NB4 (cell line): ENCODE measurements around the gene EME1.

Experiments used
- DNase-seq: peaks from one replicate; pipeline ENCODE4 v3.0.0; 2010; ENCODE audit warnings: low read depth
- H3K4me3 ChIP-seq: one replicate; pipeline ENCODE4 v1.5.1; 2011; ENCODE audit warnings: mild to moderate bottlenecking, low read depth, low read length, moderate library complexity
- MYC ChIP-seq: IDR thresholded peaks from 2 replicates; pipeline ENCODE4 v1.6.1; 2011; ENCODE audit warnings: low read depth, low read length
- POLR2A ChIP-seq: IDR thresholded peaks from 2 replicates; pipeline ENCODE4 v1.6.1; 2011; ENCODE audit warnings: mild to moderate bottlenecking; ENCODE audit not compliant: insufficient read length; ENCODE audit errors: extremely low read depth
- TF ChIP-seq, protein P1 (sequence below): IDR thresholded peaks from 2 replicates; pipeline ENCODE4 v1.6.1; 2011; ENCODE audit warnings: low read depth, low read length
- TF ChIP-seq, protein P2 (sequence below): IDR thresholded peaks from one replicate; pipeline ENCODE4 v1.5.1; 2012; ENCODE audit warnings: low read depth, low read length

Gene EME1

DNA sequence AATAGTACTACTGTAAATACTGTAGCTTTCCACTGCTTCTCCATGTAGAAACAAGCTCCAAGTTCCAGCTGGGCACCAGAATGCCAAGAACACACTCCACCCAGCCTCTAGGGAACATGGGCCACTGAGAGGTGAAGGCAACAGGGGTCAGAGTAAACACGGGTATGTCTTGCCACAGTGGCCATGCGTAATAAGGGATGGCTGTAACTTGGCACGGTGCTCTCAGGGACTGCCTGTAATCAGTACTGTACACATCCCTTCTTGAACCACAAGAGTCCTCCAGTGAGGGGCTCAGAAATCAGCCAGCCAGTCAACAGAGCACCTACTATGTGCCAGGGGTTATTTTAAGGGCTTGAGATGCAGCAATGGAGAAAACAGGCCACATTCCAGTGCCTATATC, 13.5 kb downstream of the EME1 start:
- TF ChIP-seq, protein P1, sequence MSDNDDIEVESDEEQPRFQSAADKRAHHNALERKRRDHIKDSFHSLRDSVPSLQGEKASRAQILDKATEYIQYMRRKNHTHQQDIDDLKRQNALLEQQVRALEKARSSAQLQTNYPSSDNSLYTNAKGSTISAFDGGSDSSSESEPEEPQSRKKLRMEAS: no peak
- TF ChIP-seq POLR2A (no peak), MYC (no peak)
- TF ChIP-seq, protein P2, sequence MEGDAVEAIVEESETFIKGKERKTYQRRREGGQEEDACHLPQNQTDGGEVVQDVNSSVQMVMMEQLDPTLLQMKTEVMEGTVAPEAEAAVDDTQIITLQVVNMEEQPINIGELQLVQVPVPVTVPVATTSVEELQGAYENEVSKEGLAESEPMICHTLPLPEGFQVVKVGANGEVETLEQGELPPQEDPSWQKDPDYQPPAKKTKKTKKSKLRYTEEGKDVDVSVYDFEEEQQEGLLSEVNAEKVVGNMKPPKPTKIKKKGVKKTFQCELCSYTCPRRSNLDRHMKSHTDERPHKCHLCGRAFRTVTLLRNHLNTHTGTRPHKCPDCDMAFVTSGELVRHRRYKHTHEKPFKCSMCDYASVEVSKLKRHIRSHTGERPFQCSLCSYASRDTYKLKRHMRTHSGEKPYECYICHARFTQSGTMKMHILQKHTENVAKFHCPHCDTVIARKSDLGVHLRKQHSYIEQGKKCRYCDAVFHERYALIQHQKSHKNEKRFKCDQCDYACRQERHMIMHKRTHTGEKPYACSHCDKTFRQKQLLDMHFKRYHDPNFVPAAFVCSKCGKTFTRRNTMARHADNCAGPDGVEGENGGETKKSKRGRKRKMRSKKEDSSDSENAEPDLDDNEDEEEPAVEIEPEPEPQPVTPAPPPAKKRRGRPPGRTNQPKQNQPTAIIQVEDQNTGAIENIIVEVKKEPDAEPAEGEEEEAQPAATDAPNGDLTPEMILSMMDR: no peak
- DNase-seq: no peak
- H3K4me3 ChIP-seq: no peak overlapping the region

DNA sequence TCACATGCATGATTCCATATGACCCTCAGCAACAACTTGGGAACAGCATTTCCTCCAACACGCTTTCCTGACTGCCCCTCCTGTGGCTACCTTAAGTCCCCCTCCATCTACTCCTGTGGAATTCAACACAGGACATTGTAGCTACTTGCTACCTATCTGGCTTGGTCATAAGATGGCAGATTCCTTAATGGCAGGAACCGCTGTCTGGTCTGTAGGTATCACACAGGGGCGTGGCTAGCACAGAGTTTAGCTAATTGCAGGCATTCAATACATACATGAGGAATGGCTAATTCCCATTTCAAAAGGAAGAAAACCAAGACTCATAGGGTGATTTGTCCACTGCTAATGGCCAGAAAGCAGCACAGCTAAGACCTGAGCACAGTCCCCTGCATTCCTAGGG, 15.7 kb downstream of the EME1 start:
- no peak for DNase-seq

DNA sequence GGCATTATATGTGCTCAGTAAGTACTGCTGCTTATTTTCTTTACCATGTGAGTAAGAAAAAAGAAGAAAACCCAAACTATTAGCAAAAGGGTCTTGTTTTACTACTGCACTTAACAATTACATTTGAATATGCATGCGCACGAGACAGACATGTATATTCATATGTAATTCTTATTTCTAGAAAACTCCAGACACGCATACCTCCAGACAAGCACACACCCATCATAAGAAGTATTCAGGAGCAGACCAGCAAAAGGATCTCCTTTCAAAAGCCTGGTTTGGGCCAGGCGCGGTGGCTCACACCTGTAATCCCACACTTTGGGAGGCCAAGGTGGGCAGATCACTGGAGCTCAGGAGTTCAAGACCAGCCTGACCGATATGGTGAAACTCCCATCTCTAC, 16.5 kb downstream of the EME1 start:
- DNase-seq: no peak
- no peak overlapping the region for H3K4me3 ChIP-seq
- TF ChIP-seq POLR2A (no peak), MYC (no peak)
- TF ChIP-seq, protein P1: no peak
- TF ChIP-seq, protein P2: no peak

More for the DNA sequence above, 15.7 kb downstream of the EME1 start:
- TF ChIP-seq POLR2A: no peak
- no peak for TF ChIP-seq MYC
- TF ChIP-seq, protein P2: no peak
- TF ChIP-seq, protein P1: no peak
- no peak overlapping the region for H3K4me3 ChIP-seq

DNA sequence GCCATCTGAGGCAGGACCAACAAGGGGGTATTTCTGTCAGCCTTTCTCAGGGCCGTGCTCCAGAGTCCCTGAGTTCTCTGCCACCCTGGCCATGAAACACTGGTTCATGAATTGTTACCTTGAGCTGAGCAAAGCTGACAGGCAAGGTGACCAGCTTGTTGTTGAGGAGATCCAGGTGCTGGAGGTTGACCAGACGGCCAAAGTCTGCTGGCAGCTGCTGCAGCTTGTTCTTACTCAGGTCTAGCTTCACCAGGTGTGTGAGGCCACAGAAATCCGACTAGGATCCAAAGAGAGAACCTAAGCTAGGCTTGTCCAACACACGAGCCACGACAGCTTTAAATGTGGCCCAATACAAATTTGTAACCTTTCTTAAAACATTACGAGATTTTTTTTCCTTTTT, 19.6 kb downstream of the EME1 start:
- TF ChIP-seq POLR2A (no peak), MYC (no peak)
- TF ChIP-seq, protein P2: no peak
- TF ChIP-seq, protein P1: no peak
- no peak for DNase-seq
- H3K4me3 ChIP-seq: no peak overlapping the region

DNA sequence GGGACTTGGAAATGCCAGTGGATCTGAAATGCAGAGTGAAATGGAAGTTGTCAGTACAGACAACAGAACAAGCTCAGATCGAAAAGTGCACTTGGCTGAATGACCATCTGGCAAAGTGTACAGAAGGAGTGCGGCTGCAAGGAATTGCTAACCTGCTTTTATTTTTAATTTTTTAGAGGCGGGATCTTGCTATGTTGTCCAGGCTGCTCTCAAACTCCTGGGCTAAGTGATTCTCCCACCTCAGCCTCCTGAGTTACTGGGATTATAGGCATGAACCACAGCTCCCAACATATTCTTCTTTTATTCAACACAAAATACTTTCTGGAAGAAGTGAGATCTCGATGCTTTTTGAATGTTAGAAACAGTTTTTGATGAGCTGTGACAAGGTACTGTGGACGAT, 20.7 kb downstream of the EME1 start:
- TF ChIP-seq, protein P2: no peak
- TF ChIP-seq MYC (no peak), POLR2A (no peak)
- TF ChIP-seq, protein P1: no peak
- H3K4me3 ChIP-seq: no peak overlapping the region

DNA sequence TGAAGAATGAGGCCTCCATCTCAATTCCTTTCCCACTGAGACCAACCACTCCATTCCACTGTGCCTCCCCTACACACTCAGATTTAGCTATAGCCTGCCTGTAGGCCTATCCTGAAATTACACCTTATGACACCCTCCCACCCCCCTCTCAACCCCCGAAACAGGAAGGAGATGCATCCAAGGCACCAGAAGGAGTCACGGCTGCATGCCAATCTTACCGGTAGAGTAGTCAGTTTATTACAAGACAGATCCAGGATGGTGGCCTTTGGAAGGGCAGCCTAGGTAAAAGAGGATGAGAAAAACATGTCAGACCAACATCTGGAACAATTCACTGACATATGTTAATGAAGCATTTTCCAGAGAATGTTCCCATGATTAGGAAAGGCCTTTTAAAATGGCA, 21.7 kb downstream of the EME1 start:
- H3K4me3 ChIP-seq: no peak overlapping the region
- TF ChIP-seq POLR2A: no peak
- TF ChIP-seq, protein P2: no peak
- TF ChIP-seq, protein P1: no peak
- no peak for TF ChIP-seq MYC
- no peak for DNase-seq

More for the DNA sequence above, 20.7 kb downstream of the EME1 start:
- DNase-seq: no peak
